GM19438 (cell line): ENCODE results near the gene CREB5.
"Not testable (repeated sequence)": the region's sequence is repeated elsewhere in the genome, so short reads cannot be mapped to it uniquely, and the experiment has no call there.

Source experiments
- ATAC-seq: cut with Tn5 transposase; IDR thresholded peaks from one replicate; pipeline ENCODE4 v1.9.1; 2021; ENCODE audit warnings: low read depth; ENCODE audit not compliant: unreplicated experiment

The CREB5 gene

DNA sequence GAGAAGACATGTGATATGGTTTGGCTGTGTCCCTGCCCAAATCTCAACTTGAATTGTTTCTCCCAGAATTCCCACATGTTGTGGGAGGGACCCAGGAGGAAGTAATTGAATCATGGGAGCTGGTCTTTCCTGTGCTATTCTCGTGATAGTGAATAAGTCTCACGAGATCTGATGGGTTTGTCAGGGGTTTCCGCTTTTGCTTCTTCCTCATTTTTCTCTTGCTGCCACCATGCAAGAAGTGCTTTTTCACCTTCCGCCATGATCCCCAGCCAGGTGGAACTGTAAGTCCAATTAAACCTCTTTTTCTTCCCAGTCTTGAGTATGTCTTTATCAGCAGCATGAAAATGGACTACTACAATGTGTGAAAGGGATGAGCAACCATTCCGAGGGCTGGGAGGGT lies 185.7 kb downstream of the CREB5 start:
- ATAC-seq: not testable (repeated sequence)

DNA sequence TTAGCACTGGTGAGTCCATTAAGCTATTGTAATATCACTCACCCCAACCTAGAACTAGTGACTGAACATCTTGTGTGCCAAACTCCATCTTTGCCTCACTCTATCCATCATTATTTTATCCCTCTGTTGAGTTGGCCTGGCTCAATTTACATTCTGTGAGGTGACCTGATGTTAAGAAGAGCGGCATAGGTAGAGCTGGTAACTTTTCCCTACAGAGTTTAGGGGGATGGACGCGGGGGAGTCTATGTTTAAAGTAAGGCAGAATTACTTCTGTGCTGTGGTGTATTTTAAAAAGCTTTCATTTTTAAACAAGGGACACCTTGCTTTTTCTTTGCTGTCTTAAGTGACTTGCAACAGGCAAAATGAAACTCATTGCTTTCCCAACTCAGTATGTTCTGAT lies 186.3 kb downstream of the CREB5 start:
- no peak for ATAC-seq

GRCh38 chr7:28599411-28599810 lies 187.1 kb downstream of the CREB5 start:
- no peak for ATAC-seq

- no peak for ATAC-seq
These were observed 190.0 kb downstream of the CREB5 start for GRCh38 chr7:28602282-28602681.

DNA sequence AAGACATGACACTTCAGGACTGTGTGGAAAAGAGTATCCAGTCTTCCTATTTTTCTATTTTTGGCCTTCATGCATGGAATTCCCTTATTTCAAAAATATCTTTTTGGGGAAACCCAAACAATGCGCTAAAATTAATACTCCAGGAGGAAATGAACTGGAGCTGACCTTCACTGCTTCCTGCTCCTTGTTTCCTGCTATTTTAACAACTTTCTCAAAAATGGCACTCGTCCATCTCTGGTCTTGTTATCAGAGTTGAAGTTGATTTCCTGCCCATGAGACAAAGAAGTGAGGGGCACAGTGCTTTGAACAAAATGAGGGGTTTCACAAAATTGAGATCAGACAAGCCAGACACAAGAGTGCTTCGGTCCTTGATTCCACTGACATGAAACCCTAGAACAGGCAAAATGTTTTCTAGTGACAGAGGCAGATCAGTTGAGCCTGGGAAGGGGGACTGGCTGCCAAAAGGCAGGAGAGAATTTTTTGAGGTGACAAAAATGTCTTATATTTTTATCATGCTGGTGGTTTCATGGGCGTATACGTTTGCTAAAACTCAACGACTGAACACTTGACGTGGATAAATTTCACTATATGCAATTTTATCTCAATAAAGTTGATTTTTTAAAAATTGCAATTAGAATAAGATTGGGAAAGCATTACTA lies 193.2 kb downstream of the CREB5 start:
- no peak for ATAC-seq

DNA sequence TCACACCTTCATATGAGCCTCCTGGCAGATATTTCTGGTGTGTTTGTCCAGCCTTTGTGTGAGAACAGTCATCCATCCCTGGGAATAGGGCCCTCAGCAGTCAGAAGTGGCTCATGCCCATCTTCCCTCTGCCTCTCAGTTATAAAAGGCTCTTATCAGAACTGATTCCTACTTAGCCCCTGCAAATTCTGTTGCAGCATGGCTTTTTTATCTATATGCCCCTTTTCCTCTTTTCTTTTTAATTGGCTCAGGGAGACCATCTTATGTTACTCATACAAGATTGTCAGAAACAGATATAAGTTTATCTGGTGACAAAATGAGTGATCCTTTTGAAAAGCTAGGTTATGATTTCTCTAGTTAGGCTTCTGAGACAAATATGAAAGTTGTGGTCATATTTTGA lies 194.1 kb downstream of the CREB5 start:
- no peak for ATAC-seq

- no peak for ATAC-seq
These were observed 195.5 kb downstream of the CREB5 start for GRCh38 chr7:28607855-28608193.

- ATAC-seq: no peak
These were observed 195.9 kb downstream of the CREB5 start for GRCh38 chr7:28608237-28608656.

DNA sequence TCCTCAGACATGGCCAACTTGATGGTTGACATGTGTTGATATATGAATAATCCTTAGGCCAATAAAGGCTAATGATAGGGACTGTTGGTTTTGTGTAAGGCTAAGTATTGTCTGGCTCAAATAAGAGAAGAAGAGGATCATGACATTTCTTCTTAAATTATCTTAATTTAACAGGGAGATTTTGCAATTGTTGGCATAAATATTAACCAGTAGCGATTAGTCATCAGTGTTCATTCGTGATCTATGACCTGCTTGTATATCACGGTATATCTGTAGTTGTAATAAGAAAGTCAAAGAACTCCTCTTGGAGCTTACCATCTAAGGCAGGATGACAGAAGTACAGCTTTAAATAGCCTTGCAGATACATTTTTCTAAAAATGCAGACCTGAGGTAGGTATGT lies 196.4 kb downstream of the CREB5 start:
- ATAC-seq: no peak

DNA sequence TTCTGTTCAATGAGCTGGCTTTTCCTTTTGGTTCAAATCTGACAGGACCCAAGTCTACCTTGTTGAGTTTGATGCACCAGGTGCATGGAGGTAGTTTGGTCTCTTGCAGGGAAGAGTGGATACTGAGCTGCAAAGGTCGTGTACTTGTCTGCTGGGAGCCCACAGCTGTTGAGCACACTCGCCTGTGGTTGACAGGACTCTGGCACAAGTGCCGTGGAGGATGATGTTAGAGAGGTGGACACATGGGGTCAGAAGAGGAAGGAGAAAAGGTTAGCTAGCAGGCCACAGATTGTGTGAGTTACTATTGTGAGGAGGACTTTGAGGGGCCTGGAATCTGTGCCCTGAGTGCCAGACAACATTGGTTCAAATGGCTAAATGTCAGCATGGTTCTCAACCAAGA lies 197.3 kb downstream of the CREB5 start:
- ATAC-seq: no peak

DNA sequence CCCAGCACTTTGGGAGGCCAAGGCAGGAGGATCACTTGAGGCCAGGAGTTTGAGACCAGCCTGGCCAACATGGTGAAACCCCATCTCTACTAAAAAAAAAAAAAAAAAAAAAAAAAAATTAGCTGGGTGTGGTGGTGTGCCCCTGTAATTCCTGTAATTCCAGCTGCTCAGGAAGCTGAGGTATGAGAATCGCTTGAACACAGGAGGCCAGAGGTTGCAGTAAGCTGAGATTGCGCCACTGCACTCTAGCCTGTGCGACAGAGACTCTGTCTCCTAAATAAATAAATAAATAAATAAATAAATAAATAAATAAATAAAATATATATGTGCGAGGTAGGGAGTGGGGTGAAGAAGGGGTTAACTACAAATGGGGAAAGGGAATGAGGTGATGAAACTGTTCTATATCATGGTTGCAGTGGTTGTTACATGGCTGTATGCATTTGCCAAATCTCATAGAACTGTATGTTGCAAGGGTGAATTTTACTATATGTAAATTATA lies 199.1 kb downstream of the CREB5 start:
- ATAC-seq: not testable (repeated sequence)

DNA sequence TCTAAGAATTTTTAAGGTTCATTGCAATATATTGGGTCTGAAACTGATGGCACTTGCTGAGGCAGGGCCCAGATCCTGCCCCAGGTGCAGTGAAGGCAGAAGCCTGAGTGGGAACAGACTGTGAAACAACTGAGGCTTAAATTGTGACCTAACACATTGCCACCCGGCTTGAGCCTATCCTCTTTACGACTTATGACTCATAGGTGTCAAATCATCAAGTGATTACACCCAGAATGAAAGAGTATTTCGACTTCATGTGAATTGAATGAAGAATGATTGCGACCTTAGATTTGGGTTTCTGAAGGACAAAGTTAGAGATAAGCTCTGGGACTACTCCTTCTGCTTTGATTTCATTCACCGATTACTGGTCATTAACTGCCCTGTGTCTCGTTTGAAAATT lies 200.9 kb downstream of the CREB5 start:
- no peak for ATAC-seq

DNA sequence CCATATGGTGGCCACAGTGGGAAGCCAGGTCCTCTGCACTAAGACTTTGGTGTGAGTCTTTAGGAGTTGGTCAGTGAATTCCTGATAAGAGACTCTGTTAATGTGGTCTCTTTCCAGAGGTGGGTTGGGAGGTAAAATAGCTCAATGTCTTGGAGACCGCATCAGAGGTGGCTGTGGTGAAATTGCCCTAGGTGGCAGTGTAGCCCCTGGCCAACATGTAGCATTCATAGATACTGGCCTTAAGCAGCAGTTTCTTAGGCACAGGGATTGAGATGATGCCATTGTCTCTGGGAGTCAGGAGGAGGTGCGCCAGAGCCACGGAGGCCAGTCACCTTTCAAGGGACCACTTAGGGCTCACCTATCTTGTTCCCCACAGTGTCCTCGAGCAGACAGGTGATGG lies 202.8 kb downstream of the CREB5 start:
- ATAC-seq: no peak

DNA sequence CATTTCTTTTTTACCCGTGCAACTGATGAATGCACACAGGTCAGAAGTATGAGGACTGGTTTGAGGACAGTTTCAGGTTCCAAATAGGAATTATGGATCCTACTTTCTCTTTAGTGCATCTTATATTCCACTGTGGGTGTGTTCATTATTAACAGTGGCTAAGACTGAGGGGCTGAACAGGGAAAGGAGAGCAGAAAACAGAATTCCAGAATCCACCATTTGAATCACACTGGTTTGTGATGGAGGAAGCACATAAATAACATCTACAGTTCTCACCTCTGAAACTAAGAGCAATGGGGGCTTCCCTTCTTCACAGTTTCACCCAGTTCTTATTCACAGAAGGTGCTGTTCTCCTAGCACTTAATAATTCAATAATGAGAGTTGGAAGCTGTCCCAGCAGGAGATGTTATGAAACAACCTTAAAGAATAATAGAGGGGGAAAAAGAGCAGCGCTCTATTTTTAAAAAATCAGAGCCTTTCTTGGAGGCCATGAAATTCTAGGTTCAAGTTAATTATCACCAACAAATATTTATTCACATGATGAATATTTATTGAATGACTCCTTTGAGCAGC lies 205.1 kb downstream of the CREB5 start:
- no peak for ATAC-seq

DNA sequence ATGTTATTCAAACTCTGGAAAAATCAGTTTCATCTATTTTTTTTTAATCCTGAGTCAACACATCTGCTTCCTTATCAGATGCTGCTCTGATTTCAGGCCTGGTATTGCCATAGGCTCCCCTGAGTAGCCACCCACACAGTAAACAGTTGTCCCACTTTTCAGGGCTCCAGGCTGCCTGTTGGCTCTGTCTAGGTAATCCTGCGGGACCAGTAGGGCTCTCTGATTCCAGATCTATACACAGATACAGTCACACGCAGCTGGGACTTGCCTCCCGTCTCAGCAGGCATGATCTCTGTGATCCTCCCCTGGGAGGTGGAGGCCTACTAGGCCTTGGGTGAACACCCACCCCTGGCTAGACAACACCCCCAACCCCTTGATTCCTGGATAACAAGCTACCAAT lies 206.1 kb downstream of the CREB5 start:
- no peak for ATAC-seq

- ATAC-seq: no peak
These were observed 206.9 kb downstream of the CREB5 start for GRCh38 chr7:28619256-28619655.

GRCh38 chr7:28621369-28621841 lies 209.1 kb downstream of the CREB5 start:
- ATAC-seq: no peak

DNA sequence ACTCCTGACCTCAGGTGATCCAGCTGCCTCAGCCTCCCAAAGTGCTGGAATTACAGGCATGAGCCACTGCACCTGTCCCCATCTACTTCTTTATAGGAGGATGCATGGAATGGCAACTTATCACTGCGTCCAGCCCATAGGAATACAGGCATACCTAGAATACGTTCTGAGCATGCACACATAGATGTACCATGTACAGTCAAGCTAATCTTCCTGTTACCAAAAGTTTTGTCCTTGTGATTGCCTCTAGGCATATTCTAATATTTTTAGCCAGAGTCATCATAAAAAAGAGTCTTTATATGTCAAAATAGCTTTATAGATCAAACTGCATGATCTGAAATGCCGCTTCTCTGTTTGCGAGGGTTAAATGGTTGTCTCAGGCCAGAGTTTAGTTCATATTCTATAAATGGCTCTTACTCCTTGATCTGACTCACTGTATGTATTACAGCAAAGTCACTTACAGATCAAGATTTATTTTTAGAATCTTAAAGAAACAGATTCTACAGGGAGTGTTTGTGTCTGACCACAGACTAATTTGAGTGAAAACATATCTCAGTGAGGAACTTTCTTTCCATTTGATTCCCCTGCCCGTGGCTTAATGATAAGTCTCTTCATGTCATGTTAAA lies 210.9 kb downstream of the CREB5 start:
- no peak for ATAC-seq

GRCh38 chr7:28623863-28624262 lies 211.5 kb downstream of the CREB5 start:
- no peak for ATAC-seq

GRCh38 chr7:28625432-28625831 lies 213.1 kb downstream of the CREB5 start:
- ATAC-seq: no peak

- no peak for ATAC-seq
These were observed 213.9 kb downstream of the CREB5 start for GRCh38 chr7:28626221-28626620.
